ENCODE data around the gene EVC. TPM values are rescaled to one million over a fixed set of nuclear protein-coding genes. Genes with fewer than 3 reads are reported as not detected.
"Not testable (repeated sequence)": the region's sequence is repeated elsewhere in the genome, so short reads cannot be mapped to it uniquely, and the experiment has no call there.

The EVC gene
- polyA plus RNA-seq, 10 donors, result 12.9 to 22.9 (median 17.3) TPM

GRCh38 chr4:5707778-5708448, 3.1 kb upstream of the EVC start:
- peak in 2 of 3 donors; percentile 4 to 51 for DNase-seq

- peak; percentile 61 to 89 (median 76) for DNase-seq
These were observed 2.4 kb upstream of the EVC start, which contains the start of gene EVC2 for GRCh38 chr4:5708449-5709206. TSS of gene EVC2 (minus strand) at chr4:5708559. CDS start at chr4:5708513, 46 bp downstream.

GRCh38 chr4:5709207-5709575, 1.8 kb upstream of the EVC start:
- peak; percentile 34 to 62 (median 38) for DNase-seq

- peak in 2 of 3 donors; percentile 17 to 59 for DNase-seq
These were observed 688 bp upstream of the EVC start for GRCh38 chr4:5710065-5710960.

GRCh38 chr4:5711479-5712184, 631 bp downstream of the EVC start:
- DNase-seq, result peak; percentile 17 to 74 (median 38)

GRCh38 chr4:5712517-5712916, 1.5 kb downstream of the EVC start:
- peak in 1 of 3 donors; percentile 49 for DNase-seq

GRCh38 chr4:5712931-5713330, 1.9 kb downstream of the EVC start:
- DNase-seq, result no peak

- DNase-seq, result no peak
These were observed 2.9 kb downstream of the EVC start for GRCh38 chr4:5713861-5714260.

- DNase-seq, result no peak
These were observed 4.4 kb downstream of the EVC start for GRCh38 chr4:5715357-5715756.

GRCh38 chr4:5716391-5716790, 5.4 kb downstream of the EVC start:
- no peak for DNase-seq

- DNase-seq, result no peak
These were observed 6.6 kb downstream of the EVC start for GRCh38 chr4:5717449-5718158.

- DNase-seq, result no peak
These were observed 7.4 kb downstream of the EVC start for GRCh38 chr4:5718411-5718810.

- DNase-seq, result no peak
These were observed 8.5 kb downstream of the EVC start for GRCh38 chr4:5719350-5720055.

- DNase-seq, result no peak
These were observed 9.3 kb downstream of the EVC start for GRCh38 chr4:5720157-5720850.

- no peak for DNase-seq
These were observed 10.0 kb downstream of the EVC start for GRCh38 chr4:5720980-5721379.

GRCh38 chr4:5721923-5722322, 10.9 kb downstream of the EVC start:
- DNase-seq, result no peak

GRCh38 chr4:5722328-5722727, 11.3 kb downstream of the EVC start:
- DNase-seq, result no peak

- DNase-seq, result no peak
These were observed 13.4 kb downstream of the EVC start for GRCh38 chr4:5724377-5724776.

GRCh38 chr4:5728412-5728811, 17.4 kb downstream of the EVC start:
- DNase-seq, result not testable (repeated sequence)

- no peak for DNase-seq
These were observed 19.4 kb downstream of the EVC start for GRCh38 chr4:5730436-5730835.

All from muscle of back (tissue), 11 donors.